Epithelial cell of esophagus (primary cell): Measurements from ENCODE around the gene FTL.
A peak's percentile ranks its signal among the peaks of the same experiment; 100 is the strongest.

Experiments used
- DNase-seq: peaks from one replicate; pipeline ENCODE4 v3.0.0; 2010; ENCODE audit warnings: low read depth
- H3K4me3 ChIP-seq: 2 replicates; pipeline ENCODE4 v1.5.1; 2011; ENCODE audit warnings: mild to moderate bottlenecking, low read length, control low read depth
- TF ChIP-seq, protein P1 (sequence below): IDR thresholded peaks from 2 replicates; pipeline ENCODE4 v1.5.1; 2011; ENCODE audit warnings: low read depth, mild to moderate bottlenecking, low read length, control low read depth, inconsistent platforms; ENCODE audit not compliant: insufficient read depth; ENCODE audit errors: missing control alignments

The FTL gene

DNA sequence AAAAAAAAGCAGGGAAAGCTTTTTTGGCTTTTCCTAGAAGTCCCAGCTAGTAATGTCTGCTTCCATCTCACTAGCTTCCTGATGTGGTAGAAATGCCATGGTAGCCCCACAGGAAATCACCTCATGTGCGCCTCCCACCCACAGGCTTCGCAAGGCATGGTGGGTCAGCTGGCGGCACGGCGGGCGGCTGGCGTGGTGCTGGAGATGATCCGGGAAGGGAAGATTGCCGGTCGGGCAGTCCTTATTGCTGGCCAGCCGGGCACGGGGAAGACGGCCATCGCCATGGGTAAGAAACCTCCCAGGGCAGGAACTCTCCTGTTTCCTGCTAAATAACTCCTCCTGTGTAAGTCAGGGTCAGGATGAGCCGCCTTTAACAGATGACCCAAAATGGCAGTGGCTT is 39.0 kb downstream of the FTL start:
- TF ChIP-seq, protein P1, sequence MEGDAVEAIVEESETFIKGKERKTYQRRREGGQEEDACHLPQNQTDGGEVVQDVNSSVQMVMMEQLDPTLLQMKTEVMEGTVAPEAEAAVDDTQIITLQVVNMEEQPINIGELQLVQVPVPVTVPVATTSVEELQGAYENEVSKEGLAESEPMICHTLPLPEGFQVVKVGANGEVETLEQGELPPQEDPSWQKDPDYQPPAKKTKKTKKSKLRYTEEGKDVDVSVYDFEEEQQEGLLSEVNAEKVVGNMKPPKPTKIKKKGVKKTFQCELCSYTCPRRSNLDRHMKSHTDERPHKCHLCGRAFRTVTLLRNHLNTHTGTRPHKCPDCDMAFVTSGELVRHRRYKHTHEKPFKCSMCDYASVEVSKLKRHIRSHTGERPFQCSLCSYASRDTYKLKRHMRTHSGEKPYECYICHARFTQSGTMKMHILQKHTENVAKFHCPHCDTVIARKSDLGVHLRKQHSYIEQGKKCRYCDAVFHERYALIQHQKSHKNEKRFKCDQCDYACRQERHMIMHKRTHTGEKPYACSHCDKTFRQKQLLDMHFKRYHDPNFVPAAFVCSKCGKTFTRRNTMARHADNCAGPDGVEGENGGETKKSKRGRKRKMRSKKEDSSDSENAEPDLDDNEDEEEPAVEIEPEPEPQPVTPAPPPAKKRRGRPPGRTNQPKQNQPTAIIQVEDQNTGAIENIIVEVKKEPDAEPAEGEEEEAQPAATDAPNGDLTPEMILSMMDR, result no peak
- no peak overlapping the region for H3K4me3 ChIP-seq
- DNase-seq, result no peak

DNA sequence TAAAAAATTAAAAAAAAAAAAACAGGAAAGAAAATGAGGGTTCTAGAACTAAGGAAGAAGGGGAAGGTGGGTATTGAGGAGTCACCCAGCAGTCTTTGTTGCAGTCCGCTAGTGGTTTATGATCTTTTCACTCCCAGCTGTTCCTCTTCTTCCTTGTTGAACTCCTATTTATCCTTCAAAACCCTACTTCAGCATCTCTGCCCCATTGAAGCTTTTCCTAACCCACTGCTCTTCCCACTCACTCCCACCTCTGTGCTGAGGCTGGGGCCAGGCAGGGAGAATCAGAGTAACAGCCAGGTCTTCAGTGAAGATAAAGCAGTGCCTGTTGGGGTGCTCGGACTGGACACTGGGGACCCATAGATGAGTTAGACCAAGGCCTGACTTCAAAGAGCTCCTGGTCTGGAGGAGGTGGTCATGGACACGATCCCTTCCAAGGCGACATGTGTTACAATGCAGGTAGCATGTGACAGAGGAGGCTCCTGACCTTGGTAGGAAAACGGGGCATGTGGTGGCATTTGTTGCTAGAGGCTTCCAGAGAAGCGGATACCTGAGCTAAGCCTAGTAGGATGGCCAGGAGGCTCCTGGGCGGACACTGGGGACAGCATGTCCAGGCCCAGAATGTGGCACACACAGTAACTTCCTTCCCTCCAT is 40.0 kb downstream of the FTL start:
- no peak for DNase-seq
- TF ChIP-seq, protein P1, result no peak
- H3K4me3 ChIP-seq, result no peak overlapping the region

DNA sequence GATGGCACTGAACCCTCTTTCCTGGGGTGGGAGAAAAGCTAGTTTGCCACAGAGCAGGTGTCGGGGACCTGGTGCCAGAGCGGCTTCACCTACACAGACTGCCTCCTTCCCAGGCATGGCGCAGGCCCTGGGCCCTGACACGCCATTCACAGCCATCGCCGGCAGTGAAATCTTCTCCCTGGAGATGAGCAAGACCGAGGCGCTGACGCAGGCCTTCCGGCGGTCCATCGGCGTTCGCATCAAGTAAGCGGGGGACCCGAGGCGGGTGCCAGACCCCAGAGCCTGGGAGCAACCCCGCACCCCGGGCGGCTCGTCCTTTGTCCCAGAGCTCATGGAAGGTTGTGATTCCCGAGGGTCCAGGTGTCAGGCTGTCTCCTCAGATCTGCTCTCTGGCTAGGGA is 41.8 kb downstream of the FTL start:
- DNase-seq, result no peak
- no peak overlapping the region for H3K4me3 ChIP-seq
- TF ChIP-seq, protein P1, result no peak

DNA sequence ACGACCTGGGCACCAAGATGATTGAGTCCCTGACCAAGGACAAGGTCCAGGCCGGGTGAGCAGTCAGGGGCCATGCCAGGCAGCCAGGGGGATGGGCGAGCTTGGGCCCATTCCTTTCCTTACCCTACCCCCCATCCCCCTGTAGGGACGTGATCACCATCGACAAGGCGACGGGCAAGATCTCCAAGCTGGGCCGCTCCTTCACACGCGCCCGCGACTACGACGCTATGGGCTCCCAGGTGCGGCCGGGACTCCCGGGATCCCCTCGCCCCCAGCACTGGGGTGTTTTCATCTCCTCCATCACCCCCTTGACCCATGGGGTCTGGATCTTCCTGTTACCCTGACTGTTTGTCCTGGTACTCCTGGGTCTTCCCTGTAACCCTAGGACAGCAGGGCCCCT is 44.7 kb downstream of the FTL start:
- no peak for DNase-seq
- TF ChIP-seq, protein P1, result no peak
- no peak overlapping the region for H3K4me3 ChIP-seq

DNA sequence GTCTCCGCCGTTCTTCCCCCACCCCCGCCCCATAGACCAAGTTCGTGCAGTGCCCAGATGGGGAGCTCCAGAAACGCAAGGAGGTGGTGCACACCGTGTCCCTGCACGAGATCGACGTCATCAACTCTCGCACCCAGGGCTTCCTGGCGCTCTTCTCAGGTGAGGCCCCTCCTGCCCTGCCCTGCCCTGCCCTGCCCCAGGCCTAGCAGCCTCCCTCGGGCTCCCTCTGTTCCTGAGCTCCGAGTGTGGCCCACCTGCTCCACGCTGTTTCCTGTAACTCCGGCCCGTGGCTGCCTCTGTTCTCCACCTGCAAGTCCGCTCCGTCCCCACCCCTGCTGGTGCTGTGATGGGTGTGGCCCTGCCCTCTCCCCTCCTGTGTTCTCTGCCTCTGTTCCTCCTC is 45.3 kb downstream of the FTL start:
- DNase-seq, result no peak
- TF ChIP-seq, protein P1, result no peak
- no peak overlapping the region for H3K4me3 ChIP-seq

DNA sequence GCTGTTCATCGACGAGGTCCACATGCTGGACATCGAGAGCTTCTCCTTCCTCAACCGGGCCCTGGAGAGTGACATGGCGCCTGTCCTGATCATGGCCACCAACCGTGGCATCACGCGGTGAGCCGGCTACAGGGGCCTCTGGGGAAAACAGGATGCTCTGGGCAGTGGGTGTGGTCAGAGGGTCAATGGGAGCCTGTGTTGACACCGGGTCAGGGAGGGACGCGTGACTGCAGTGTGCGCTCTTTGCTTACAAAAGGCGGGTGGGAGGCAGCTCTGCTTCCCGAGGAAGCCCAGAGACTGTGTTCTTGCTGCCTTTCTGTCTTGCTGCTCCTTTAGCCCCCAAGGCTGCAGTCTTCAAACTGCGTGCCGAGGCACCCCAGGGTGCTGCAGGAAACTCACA is 46.1 kb downstream of the FTL start:
- no peak for DNase-seq
- TF ChIP-seq, protein P1, result no peak
- no peak overlapping the region for H3K4me3 ChIP-seq

DNA sequence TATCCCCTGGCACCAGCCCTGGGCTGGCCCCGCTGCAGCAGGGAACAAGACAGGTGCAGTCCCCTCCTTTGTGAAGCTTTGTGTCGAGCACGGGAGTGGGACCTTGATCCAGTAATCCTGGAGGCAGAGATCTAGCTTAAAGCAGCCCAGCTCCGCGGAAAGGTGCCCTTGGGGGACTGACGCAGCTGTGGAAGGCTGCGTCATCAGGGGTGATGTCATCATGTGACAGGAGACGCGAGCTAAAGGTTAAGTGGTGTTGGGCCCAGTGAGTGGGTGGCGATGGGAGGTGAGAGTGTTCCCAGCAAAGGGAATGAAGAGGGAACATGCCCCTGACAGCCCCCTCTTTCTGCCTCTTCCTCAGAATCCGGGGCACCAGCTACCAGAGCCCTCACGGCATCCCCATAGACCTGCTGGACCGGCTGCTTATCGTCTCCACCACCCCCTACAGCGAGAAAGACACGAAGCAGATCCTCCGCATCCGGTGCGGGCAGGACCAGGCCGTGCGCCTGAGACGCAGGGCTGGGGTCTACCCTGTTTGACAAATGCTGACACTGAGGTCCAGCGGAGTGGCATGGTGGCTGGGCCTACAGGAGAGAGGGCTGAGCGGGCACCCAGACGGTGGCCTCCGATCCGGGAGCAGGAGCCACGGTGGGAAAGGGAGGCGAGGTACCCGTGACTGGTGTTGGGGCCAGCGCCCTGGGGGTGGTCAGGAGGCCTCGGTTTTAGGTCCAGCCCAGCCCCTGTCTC is 49.2 kb downstream of the FTL start:
- TF ChIP-seq, protein P1, result no peak
- peak; percentile 66 for DNase-seq

More for the DNA sequence above, 49.2 kb downstream of the FTL start:
- no peak overlapping the region for H3K4me3 ChIP-seq
